GM12872 (cell line): ENCODE measurements around the gene CEP72.

Experiments used
- TF ChIP-seq, protein P1 (sequence below): IDR thresholded peaks from 3 replicates; pipeline ENCODE4 v1.5.1; 2011; ENCODE audit warnings: low read depth, mild to moderate bottlenecking, low read length, moderate library complexity; ENCODE audit not compliant: insufficient read depth

Gene CEP72

DNA sequence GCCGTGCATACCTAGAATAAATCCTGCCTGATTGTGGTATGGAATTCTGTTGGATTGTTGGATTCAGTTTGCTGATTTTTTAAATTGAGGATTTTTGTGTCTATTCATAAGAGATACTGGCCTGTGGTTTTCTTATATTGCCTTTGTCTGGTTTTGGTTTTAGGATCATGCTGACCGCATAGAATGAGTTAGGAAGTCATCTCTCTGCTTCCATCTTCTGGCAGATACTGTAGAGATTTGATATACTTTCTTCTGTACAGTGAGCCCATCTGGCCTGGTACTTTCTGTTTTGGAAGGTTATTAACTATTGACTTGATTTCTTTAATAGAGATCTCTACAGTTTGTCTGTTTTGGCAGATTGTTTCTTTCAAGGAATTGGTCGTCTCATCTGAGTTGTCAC lies 14.7 kb downstream of the CEP72 start:
- TF ChIP-seq, protein P1, sequence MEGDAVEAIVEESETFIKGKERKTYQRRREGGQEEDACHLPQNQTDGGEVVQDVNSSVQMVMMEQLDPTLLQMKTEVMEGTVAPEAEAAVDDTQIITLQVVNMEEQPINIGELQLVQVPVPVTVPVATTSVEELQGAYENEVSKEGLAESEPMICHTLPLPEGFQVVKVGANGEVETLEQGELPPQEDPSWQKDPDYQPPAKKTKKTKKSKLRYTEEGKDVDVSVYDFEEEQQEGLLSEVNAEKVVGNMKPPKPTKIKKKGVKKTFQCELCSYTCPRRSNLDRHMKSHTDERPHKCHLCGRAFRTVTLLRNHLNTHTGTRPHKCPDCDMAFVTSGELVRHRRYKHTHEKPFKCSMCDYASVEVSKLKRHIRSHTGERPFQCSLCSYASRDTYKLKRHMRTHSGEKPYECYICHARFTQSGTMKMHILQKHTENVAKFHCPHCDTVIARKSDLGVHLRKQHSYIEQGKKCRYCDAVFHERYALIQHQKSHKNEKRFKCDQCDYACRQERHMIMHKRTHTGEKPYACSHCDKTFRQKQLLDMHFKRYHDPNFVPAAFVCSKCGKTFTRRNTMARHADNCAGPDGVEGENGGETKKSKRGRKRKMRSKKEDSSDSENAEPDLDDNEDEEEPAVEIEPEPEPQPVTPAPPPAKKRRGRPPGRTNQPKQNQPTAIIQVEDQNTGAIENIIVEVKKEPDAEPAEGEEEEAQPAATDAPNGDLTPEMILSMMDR: no peak

DNA sequence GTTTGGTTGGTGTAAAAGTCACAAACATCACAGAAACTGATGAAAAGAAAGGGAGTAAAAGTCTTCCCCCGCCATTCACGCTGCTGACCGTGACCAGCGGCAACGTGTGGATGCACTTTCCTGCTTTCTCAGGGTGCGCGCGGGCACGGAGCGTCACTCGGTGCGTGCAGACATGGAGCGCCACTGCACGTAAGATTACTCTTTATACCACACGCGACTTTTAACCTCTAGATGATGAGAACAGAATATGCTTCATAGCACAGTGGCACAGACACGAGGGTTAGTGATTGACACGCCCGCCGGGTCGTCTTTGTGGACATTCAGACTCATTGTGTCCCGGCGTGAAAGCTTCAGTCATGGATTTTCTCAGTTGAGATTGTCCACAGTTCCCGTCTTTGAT lies 15.7 kb downstream of the CEP72 start:
- TF ChIP-seq, protein P1: no peak

DNA sequence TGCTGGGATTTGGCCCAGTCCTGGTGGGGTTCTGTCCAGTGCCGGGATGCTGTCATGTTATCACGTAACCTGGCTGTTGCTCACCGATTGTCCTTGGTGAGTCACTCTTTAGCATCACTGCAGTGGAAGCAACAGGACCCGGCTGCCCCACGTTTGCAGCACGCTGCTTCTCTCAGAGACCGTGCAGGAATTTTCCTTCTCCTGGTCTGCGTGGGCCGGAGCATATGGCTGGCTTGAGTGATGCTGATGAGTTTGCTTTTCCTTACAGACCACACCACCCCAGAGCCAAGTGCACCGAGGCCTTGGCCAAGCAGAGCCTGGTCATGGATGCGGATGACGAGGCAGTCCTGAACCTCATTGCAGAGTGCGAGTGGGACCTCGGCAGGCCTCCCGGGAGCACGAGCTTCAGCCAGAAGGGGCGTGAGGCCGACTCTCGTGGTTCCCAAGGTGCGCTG lies 21.4 kb downstream of the CEP72 start:
- TF ChIP-seq, protein P1: no peak

- TF ChIP-seq, protein P1: no peak
Measured at GRCh38 chr5:634191-634590, 22.1 kb downstream of the CEP72 start.

DNA sequence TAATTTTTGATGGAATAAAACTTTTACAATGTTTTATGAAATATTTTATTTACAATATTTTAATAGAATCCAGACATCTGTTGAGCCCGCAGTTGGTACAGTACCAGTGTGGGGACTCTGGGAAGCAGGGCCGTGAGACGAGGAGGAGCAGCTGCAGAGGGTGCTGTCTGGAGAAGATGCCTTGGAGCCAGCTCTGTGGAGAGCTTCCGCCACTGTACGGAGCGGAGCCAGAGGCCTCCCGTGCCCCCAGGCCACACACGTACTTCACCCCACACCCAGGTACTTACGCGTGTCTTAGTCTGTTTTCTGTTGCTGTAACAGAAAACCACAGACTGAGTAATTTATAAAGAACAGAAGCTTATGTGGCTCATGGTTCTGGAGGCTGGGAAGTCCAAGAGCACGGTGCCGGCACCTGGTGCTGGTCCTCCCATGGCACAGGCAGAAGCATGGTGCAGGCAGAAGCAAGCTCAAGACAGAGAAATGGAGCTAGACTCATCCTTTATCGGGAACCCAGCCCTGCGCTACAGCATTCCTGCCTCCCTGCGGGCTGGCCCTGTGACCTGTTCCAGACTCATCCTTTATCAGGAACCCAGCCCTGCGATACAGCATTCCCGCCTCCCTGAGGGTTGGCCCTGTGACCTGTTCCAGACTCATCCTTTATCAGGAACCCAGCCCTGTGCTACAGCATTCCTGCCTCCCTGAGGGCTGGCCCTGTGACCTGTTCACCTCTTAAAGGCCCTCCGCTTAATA lies 23.3 kb downstream of the CEP72 start:
- TF ChIP-seq, protein P1: no peak

GRCh38 chr5:636951-637350 lies 24.8 kb downstream of the CEP72 start:
- TF ChIP-seq, protein P1: no peak

DNA sequence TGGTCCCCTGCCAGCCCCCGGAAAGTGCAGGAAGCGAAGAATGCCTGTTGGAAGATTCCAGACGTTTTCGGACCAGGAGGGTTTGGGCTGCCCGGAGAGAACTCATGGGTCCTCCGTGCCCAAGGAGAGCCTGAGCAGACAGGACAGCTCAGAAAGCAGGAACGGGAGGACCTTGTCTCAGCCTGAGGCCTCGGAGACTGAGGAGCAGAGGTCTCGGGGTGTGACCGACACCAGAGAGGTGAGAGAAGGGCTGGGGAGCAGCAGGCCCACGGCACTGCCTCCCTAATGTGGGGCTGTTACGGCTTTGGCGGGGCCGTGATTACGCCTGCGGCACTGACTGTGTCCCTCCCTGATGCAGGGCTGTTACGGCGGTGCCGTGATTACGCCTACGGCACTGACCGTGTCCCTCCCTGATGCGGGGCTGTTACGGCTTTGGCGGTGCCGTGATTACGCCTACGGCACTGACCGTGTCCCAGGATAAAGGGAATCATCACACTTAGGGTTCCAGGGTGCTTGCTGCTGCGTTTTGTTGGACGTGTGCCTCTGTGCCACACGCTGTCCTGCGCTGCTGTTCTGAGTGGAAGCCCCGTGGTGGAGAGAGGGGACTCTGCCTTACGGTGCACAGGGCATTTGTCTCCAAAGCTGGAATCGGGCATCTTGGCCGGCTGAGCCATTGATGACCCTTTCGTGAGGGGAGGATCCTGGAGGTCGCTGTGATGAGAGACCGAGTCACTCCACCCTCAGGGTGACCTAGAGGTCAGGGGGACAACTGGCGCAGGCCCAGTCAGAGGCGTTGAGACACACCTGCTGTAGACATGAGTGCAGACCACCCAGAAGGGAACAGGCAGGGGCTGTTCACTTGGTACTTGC lies 25.7 kb downstream of the CEP72 start:
- TF ChIP-seq, protein P1: no peak
